Neural cell (in vitro differentiated cells): Measurements from ENCODE around the gene YIPF5. TPM values are rescaled to one million over a fixed set of nuclear protein-coding genes. Genes with fewer than 3 reads are reported as not detected.

Experiments
- H2AFZ ChIP-seq: fragments of 200-600, 300-800 bp; sonication (generic), shearing (Covaris generic); 2 replicates; pipeline ENCODE4 v1.6.0; 2014; ENCODE audit warnings: low read depth, mild to moderate bottlenecking, antibody characterized with exemption, low read length, moderate library complexity
- H3F3A ChIP-seq: fragments of 200-600 bp; shearing (Covaris generic); 2 replicates; pipeline ENCODE4 v1.6.1; 2016; ENCODE audit warnings: mild to moderate bottlenecking, moderate library complexity, mixed read lengths, antibody characterized with exemption, low read length; ENCODE audit not compliant: insufficient read depth, poor library complexity, severe bottlenecking
- H3K27ac ChIP-seq: fragments of 200-600, 300-800 bp; sonication (generic), shearing (Covaris generic); 2 replicates; pipeline ENCODE4 v1.5.1; 2014; ENCODE audit warnings: mild to moderate bottlenecking, low read length, moderate library complexity
- H3K27me3 ChIP-seq: fragments of 300-800, 200-600 bp; sonication (generic), shearing (Covaris generic); 2 replicates; pipeline ENCODE4 v1.6.0; 2014; ENCODE audit warnings: mild to moderate bottlenecking, low read depth, low read length, moderate library complexity; ENCODE audit not compliant: insufficient read depth
- H3K36me3 ChIP-seq: fragments of 300-800, 200-600 bp; sonication (generic), shearing (Covaris generic); 2 replicates; pipeline ENCODE4 v1.5.1; 2014; ENCODE audit warnings: mild to moderate bottlenecking, antibody characterized with exemption, low read length, moderate library complexity; ENCODE audit not compliant: insufficient read depth
- H3K4me2 ChIP-seq: fragments of 300-800, 200-600 bp; sonication (generic), shearing (Covaris generic); 2 replicates; pipeline ENCODE4 v1.6.0; 2014; ENCODE audit warnings: mild to moderate bottlenecking, low read length
- H3K4me3 ChIP-seq: fragments of 300-800, 200-600 bp; sonication (generic), shearing (Covaris generic); 2 replicates; pipeline ENCODE4 v1.5.1; 2014; ENCODE audit warnings: mild to moderate bottlenecking, low read length, moderate library complexity
- H3K79me2 ChIP-seq: fragments of 200-600 bp; shearing (Covaris generic); replicated peaks from 2 replicates; pipeline ENCODE4 v1.6.0; 2014; ENCODE audit warnings: mild to moderate bottlenecking, low read length, moderate library complexity; ENCODE audit not compliant: insufficient read depth
- H3K9ac ChIP-seq: fragments of 300-800, 200-600 bp; sonication (generic), shearing (Covaris generic); 2 replicates; pipeline ENCODE4 v1.6.1; 2016; ENCODE audit warnings: mild to moderate bottlenecking, low read length, mixed read lengths
- H3K9me2 ChIP-seq: fragments of 200-600 bp; shearing (Covaris generic); 2 replicates; pipeline ENCODE4 v1.6.1; 2016; ENCODE audit warnings: mild to moderate bottlenecking, low read length, mixed read lengths; ENCODE audit not compliant: insufficient read depth
- H3K9me3 ChIP-seq: fragments of 200-600, 300-800 bp; sonication (generic), shearing (Covaris generic); 2 replicates; pipeline ENCODE4 v1.6.1; 2016; ENCODE audit warnings: mild to moderate bottlenecking, mixed run types, low read length, moderate library complexity, mixed read lengths
- H4K20me1 ChIP-seq: fragments of 200-600 bp; shearing (Covaris generic); 2 replicates; pipeline ENCODE4 v1.6.1; 2016; ENCODE audit warnings: mild to moderate bottlenecking, mixed run types; ENCODE audit not compliant: insufficient read depth
- CTCF ChIP-seq: fragments of 450-650 bp; IDR thresholded peaks from 2 replicates; pipeline ENCODE4 v1.5.1; 2014; ENCODE audit warnings: antibody characterized with exemption, mild to moderate bottlenecking, moderate library complexity; ENCODE audit not compliant: poor library complexity, severe bottlenecking
- EP300 ChIP-seq: fragments of 450-650 bp; conservative IDR thresholded peaks from 2 replicates; pipeline ENCODE4 v1.6.1; 2014; ENCODE audit warnings: antibody characterized with exemption, mild to moderate bottlenecking, moderate library complexity; ENCODE audit not compliant: poor library complexity, severe bottlenecking
- EZH2 ChIP-seq: fragments of 200-600, 300-800 bp; shearing (Covaris generic), sonication (generic); IDR thresholded peaks from 2 replicates; pipeline ENCODE4 v1.6.1; 2014; ENCODE audit warnings: antibody characterized with exemption, low read length, borderline replicate concordance, mild to moderate bottlenecking; ENCODE audit not compliant: insufficient read depth, poor library complexity, severe bottlenecking
- MXI1 ChIP-seq: fragments of 450-650 bp; conservative IDR thresholded peaks from 2 replicates; pipeline ENCODE4 v1.6.1; 2014; ENCODE audit warnings: antibody characterized with exemption, mild to moderate bottlenecking; ENCODE audit not compliant: poor library complexity, severe bottlenecking
- POLR2AphosphoS5 ChIP-seq: IDR thresholded peaks from 2 replicates; pipeline ENCODE4 v1.6.1; 2012
- RAD21 ChIP-seq: fragments of 450-650 bp; conservative IDR thresholded peaks from 2 replicates; pipeline ENCODE4 v1.6.1; 2014; ENCODE audit warnings: antibody characterized with exemption, mild to moderate bottlenecking, moderate library complexity
- REST ChIP-seq: IDR thresholded peaks from 2 replicates; pipeline ENCODE4 v1.6.1; 2012; ENCODE audit warnings: borderline replicate concordance
- SMC3 ChIP-seq: fragments of 450-650 bp; conservative IDR thresholded peaks from 2 replicates; pipeline ENCODE4 v1.6.1; 2014; ENCODE audit warnings: antibody characterized with exemption, mild to moderate bottlenecking, moderate library complexity; ENCODE audit not compliant: poor library complexity
- TAF1 ChIP-seq: IDR thresholded peaks from 2 replicates; pipeline ENCODE4 v1.6.1; 2012; ENCODE audit warnings: low read depth
- polyA plus RNA-seq: library from polyadenylated mRNA; depleted of rRNA; stranded (reverse); fragments of >200 nt; gene quantifications from 2 replicates; pipeline ENCODE4 v1.2.3, GENCODE V29; 2014

Gene YIPF5
- polyA plus RNA-seq, 1 donor from 2014 or later: 59.6 TPM

DNA sequence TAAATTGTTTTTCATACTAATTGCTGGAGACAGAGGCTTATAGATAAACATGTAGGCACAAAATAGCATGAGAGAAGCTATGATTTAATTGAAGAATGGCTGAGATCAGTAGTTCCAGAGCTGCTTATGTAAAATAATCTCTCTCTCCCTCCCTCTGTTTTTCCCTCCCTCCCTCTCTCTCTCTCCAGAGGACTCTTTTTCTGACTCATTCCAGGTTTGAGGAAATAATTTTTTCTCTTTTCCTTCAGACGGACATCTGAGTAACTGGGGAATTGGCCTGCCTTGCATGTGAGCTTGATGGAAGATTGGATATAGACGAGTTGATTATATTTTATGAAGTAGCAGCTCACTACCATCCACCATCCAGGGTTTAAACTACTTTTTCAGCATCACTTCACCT lies 35.7 kb upstream of the YIPF5 start:
- Histone ChIP-seq H3F3A (no peaks in the 10 kb centered on the region), H3K27ac (no peak overlapping the region), H3K9ac (peak overlapping the region; percentile 62), H3K4me2 (peak overlapping the region; percentile 46), H3K4me3 (peak overlapping the region; percentile 69), H4K20me1 (no peaks in the 10 kb centered on the region), H3K9me3 (no peaks in the 10 kb centered on the region), H3K27me3 (no peaks in the 10 kb centered on the region), H2AFZ (no peak overlapping the region), H3K79me2 (no peaks in the 10 kb centered on the region), H3K9me2 (no peaks in the 10 kb centered on the region), H3K36me3 (no peaks in the 10 kb centered on the region)
- no peak for TF ChIP-seq EZH2
- no peak for TF ChIP-seq CTCF
- TF ChIP-seq POLR2AphosphoS5: no peak
- no peak for TF ChIP-seq TAF1
- no peak for TF ChIP-seq RAD21
- TF ChIP-seq MXI1: no peak

DNA sequence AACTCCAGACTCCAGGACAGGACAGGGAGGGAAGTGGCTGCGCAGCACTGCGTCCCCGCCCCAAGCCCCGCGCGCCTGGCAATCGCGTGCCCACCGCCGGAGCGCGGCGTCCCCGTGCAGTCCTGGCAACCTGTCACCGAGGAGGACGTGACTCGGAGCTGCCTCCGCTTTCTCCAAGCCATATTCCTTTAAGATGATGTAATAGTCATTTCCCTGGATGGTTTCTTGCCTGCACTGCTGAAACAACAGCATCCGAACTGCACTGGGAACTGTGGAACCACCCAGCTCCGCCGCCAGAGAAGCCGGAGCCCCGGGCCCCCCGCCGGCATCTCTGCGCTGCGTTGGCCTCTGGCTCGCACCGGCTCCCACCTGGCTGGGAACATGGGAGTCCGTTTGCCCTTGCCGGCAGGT lies 34.7 kb upstream of the YIPF5 start:
- peak overlapping the region; percentile 56 for H3K4me2 ChIP-seq
- peak overlapping the region; percentile 62 for H3K9ac ChIP-seq
- TF ChIP-seq TAF1 (no peak), REST (peak; percentile 63), MXI1 (peak; percentile 54), SMC3 (peak; percentile 62), POLR2AphosphoS5 (no peak), RAD21 (peak; percentile 47), CTCF (peak; percentile 24), EP300 (no peak)
- H4K20me1 ChIP-seq: no peaks in the 10 kb centered on the region
- H3F3A ChIP-seq: no peaks in the 10 kb centered on the region
- peak overlapping the region; percentile 34 for H2AFZ ChIP-seq
- no peaks in the 10 kb centered on the region for H3K9me3 ChIP-seq
- no peaks in the 10 kb centered on the region for H3K36me3 ChIP-seq
- peak overlapping the region; percentile 26 for H3K27ac ChIP-seq
- H3K9me2 ChIP-seq: no peaks in the 10 kb centered on the region
- peak overlapping the region; percentile 69 for H3K4me3 ChIP-seq
- no peaks in the 10 kb centered on the region for H3K27me3 ChIP-seq
- no peaks in the 10 kb centered on the region for H3K79me2 ChIP-seq
